KOPT-K1 (cell line): ENCODE results near the gene STAT3.

Experiments used
- H3K27ac ChIP-seq: fragments of 200-600 bp; sonication (generic); 2 replicates; pipeline ENCODE4 v1.5.1; 2016; ENCODE audit warnings: antibody characterized with exemption, mild to moderate bottlenecking, low read depth, low read length; ENCODE audit not compliant: poor library complexity, severe bottlenecking
- H3K36me3 ChIP-seq: fragments of 200-600 bp; sonication (generic); 2 replicates; pipeline ENCODE4 v1.5.1; 2017; ENCODE audit warnings: antibody characterized with exemption, mild to moderate bottlenecking, low read length, moderate library complexity; ENCODE audit not compliant: insufficient read depth
- H3K9me3 ChIP-seq: fragments of 200-600 bp; sonication (generic); 2 replicates; pipeline ENCODE4 v1.5.1; 2017; ENCODE audit warnings: antibody characterized with exemption, low read length, mild to moderate bottlenecking; ENCODE audit not compliant: insufficient read depth, poor library complexity, severe bottlenecking

The STAT3 gene

DNA sequence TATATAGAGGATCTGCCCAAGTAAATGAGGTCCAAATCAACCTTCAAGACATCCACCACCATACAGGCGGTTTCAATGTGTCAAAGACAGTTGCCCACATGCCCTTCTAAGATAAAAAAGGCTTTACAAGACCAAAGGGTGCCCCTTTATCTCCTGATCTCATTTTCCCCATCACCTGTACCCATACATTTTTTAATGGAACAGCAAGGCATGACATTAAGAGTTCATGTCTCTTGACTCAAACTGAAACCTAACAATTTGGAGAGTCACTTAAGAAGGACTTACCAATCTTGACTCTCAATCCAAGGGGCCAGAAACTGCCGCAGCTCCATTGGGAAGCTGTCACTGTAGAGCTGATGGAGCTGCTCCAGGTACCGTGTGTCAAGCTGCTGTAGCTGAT, 40.1 kb downstream of the STAT3 start:
- Histone ChIP-seq H3K36me3 (peaks cover 43% of the 10 kb centered on the region), H3K27ac (peak overlapping the region; percentile 5), H3K9me3 (no peaks in the 10 kb centered on the region)

DNA sequence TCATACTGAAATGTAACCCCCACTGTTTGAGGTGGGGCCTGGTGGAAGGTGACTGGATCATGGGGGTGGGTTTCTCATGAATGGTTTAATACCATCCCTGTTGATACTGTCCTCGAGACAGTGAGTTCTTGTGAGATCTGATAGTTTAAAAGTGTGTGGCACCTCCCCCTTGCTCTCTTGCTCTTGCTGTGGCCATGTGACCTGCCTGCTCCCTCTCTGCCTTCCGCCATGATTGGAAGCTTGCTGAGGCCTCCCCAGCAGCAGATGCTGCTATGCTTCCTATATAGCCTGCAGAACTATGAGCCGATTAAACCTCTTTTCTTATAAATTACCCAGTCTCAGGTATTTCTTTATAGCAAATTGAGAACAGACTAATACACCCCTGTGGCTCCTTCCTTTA, 40.6 kb downstream of the STAT3 start:
- no peaks in the 10 kb centered on the region for H3K9me3 ChIP-seq
- H3K27ac ChIP-seq: peak overlapping the region; percentile 5
- peaks cover 45% of the 10 kb centered on the region for H3K36me3 ChIP-seq

DNA sequence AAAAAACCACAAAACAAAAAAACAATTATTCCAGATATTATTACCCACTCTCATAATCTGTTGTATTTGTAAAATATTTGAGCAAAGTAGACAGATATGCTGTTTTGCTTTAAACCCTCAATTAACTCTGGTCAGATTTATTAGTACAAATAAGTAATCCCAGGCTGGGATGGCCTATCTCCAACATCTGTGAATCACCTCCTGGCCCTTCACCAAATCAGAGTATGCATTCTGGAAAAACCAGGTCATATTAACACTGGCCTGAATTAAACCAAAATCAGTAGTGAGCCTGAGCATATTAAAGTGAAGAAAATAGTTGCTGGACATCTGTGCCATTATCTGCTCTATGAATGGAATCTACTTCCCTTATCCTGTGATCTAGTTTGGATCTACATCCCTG, 41.0 kb downstream of the STAT3 start:
- no peaks in the 10 kb centered on the region for H3K9me3 ChIP-seq
- H3K36me3 ChIP-seq: peaks cover 45% of the 10 kb centered on the region
- no peak overlapping the region for H3K27ac ChIP-seq

DNA sequence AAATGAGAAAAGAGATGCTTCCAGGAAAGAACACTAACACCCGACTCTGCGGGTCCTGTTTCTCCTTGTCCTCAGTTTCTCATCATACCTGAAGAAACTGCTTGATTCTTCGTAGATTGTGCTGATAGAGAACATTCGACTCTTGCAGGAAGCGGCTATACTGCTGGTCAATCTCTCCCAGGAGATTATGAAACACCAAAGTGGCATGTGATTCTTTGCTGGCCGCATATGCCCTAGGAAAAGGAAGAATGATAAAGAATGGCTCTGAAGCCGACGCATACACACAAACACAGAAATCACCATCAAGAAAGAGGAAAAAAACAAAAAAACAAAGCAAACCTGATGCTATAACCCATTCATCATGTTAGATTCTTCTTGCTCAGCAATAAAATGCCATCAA, 41.8 kb downstream of the STAT3 start:
- no peaks in the 10 kb centered on the region for H3K9me3 ChIP-seq
- H3K27ac ChIP-seq: no peak overlapping the region

GRCh38 chr17:42345396-42346073, 42.7 kb downstream of the STAT3 start:
- Histone ChIP-seq H3K9me3 (no peaks in the 10 kb centered on the region), H3K27ac (no peak overlapping the region), H3K36me3 (peaks cover 62% of the 10 kb centered on the region)

More for the DNA sequence above, 41.8 kb downstream of the STAT3 start:
- H3K36me3 ChIP-seq: peaks cover 53% of the 10 kb centered on the region

- H3K36me3 ChIP-seq: peaks cover 80% of the 10 kb centered on the region
- no peaks in the 10 kb centered on the region for H3K9me3 ChIP-seq
- peak overlapping the region; percentile 86 for H3K27ac ChIP-seq
These were observed 45.8 kb downstream of the STAT3 start for GRCh38 chr17:42342242-42343008.

GRCh38 chr17:42341568-42341967, 46.7 kb downstream of the STAT3 start:
- Histone ChIP-seq H3K9me3 (no peaks in the 10 kb centered on the region), H3K27ac (peak overlapping the region; percentile 86), H3K36me3 (peaks cover 72% of the 10 kb centered on the region)

DNA sequence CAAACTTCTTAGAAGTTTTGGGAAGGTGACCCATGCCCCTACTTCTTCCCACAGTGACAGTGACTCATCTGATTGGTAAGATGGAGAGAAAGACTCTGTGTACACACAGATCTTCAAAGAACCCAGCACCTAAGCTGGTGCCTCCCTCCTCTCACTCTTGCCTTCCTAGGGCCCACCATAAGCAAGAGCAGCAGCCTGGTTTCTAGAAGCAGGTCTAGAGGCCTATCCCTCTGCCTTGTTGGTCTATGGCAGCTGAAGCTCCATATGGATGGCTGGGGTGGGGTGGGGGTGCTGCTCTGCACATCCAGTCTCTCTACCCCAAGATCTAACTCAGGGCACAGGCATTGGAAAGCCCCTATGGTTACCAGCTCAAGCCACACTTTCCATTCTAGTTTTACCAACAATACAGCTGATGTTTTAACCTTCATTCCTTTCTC, 47.5 kb downstream of the STAT3 start:
- Histone ChIP-seq H3K9me3 (no peaks in the 10 kb centered on the region), H3K27ac (peak overlapping the region; percentile 86), H3K36me3 (peaks cover 72% of the 10 kb centered on the region)

- no peaks in the 10 kb centered on the region for H3K9me3 ChIP-seq
- H3K27ac ChIP-seq: peak overlapping the region; percentile 37
- peaks cover 74% of the 10 kb centered on the region for H3K36me3 ChIP-seq
These were observed 49.0 kb downstream of the STAT3 start for GRCh38 chr17:42339221-42339620.

DNA sequence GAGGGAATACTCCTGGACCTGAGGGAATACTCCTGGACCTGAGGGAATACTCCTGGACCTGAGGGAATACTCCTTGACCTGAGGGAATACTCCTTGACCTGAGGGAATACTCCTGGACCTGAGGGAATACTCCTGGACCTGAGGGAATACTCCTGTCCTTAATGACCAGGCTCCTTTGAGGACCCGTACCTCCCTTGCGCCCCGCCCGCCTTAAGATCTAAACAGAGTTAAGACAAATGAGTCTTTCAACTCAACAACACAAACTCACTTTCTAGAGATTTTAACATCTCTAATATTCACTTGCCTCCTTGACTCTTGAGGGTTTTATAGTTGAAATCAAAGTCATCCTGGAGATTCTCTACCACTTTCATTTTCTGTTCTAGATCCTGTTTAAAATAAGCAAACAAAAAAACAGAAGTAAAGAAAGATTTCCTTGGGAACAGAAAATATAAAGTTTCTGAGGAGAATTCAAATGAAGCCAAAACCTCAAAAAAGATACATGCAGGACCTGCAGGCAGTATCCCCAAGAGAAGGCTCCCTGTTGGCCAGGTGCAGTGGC, 49.7 kb downstream of the STAT3 start:
- H3K9me3 ChIP-seq: no peaks in the 10 kb centered on the region
- H3K36me3 ChIP-seq: peaks cover 73% of the 10 kb centered on the region
- peak overlapping the region; percentile 37 for H3K27ac ChIP-seq

DNA sequence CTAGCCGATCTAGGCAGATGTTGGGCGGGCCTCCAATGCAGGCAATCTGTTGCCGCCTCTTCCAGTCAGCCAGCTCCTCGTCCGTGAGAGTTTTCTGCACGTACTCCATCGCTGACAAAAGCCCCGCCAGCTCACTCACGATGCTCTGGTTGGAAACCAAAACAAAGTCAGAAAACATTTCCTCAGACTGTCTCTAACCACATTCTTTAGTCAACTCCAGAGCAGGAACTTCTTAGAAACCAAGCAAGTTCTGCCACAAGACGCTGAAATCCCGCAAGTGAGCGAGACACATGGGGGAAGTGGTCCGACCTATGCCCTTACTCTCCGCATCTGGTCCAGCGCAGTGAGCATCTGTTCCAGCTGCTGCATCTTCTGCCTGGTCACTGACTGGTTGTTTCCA, 50.8 kb downstream of the STAT3 start:
- Histone ChIP-seq H3K36me3 (peaks cover 77% of the 10 kb centered on the region), H3K9me3 (no peaks in the 10 kb centered on the region), H3K27ac (peak overlapping the region; percentile 54)

- H3K36me3 ChIP-seq: peaks cover 83% of the 10 kb centered on the region
- H3K27ac ChIP-seq: no peak overlapping the region
- no peaks in the 10 kb centered on the region for H3K9me3 ChIP-seq
These were observed 53.6 kb downstream of the STAT3 start for GRCh38 chr17:42334677-42335076.

- Histone ChIP-seq H3K27ac (no peak overlapping the region), H3K9me3 (no peaks in the 10 kb centered on the region), H3K36me3 (peaks cover 83% of the 10 kb centered on the region)
These were observed 55.2 kb downstream of the STAT3 start for GRCh38 chr17:42333053-42333452.

DNA sequence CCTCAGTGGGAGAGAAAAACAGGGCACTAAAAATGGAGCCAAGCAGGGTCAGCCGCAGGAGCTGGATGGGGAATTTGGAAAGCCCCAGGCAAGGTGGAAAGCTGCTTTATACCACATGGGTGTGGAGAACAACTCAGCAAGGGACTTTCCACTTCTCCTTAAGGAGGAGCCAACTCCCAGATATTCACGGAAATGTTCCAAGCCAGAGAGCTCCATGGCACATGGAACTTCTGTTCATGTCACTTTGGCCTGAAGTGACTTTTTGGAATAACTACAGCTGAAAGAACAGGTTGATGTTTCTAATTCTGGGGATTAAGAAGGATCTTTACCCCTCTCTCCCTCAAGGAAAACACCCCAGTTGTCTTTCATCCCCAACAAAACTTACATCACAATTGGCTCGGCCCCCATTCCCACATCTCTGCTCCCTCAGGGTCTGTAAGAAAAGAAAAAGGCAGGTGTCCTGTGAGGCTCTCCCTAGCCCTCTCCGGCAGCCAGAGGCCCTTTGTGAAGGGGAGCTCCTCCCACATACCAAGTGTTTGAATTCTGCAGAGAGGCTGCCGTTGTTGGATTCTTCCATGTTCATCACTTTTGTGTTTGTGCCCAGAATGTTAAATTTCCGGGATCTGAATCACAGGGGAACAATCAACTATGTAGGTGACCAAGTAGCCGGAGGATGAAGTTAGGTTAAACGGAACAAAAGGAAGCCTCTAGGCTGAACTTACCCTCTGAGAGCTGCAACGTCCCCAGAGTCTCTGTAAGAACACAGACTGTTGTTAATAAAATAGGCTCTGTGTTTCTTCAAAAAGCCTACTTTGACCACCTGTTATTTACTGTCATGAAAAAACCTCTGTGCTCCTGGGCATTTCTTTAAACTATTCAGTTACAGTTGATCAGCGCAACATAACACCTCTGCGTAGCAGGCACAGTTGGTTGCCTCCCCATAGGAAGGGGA, 58.9 kb downstream of the STAT3 start:
- Histone ChIP-seq H3K9me3 (no peaks in the 10 kb centered on the region), H3K36me3 (peaks cover 89% of the 10 kb centered on the region), H3K27ac (no peak overlapping the region)

DNA sequence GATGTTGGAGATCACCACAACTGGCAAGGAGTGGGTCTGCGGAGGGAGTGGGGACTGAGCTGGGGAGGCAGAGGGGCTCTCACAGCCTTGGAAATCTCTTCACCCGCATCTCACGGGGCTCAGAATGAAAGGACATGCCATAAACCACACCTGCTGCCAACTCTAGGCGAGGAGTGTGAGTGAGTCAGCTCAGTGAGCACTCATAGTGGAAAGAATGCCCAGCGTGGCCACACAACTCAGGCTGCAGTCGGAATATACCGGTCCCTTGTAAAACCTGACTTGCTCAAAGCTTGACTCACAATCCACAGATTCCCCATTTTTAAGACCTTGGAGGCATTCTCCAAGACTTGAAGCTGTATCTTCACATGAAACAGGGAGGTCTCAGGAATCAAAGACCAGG, 63.2 kb downstream of the STAT3 start:
- peaks cover 71% of the 10 kb centered on the region for H3K36me3 ChIP-seq
- no peaks in the 10 kb centered on the region for H3K9me3 ChIP-seq
- H3K27ac ChIP-seq: no peak overlapping the region
